HG02884 (cell line): Measurements from ENCODE around the gene UXS1.

Experiments used
- ATAC-seq: cut with Tn5 transposase; IDR thresholded peaks from one replicate; pipeline ENCODE4 v1.9.1; 2021; ENCODE audit warnings: mild to moderate bottlenecking, moderate library complexity; ENCODE audit not compliant: unreplicated experiment

Gene UXS1

DNA sequence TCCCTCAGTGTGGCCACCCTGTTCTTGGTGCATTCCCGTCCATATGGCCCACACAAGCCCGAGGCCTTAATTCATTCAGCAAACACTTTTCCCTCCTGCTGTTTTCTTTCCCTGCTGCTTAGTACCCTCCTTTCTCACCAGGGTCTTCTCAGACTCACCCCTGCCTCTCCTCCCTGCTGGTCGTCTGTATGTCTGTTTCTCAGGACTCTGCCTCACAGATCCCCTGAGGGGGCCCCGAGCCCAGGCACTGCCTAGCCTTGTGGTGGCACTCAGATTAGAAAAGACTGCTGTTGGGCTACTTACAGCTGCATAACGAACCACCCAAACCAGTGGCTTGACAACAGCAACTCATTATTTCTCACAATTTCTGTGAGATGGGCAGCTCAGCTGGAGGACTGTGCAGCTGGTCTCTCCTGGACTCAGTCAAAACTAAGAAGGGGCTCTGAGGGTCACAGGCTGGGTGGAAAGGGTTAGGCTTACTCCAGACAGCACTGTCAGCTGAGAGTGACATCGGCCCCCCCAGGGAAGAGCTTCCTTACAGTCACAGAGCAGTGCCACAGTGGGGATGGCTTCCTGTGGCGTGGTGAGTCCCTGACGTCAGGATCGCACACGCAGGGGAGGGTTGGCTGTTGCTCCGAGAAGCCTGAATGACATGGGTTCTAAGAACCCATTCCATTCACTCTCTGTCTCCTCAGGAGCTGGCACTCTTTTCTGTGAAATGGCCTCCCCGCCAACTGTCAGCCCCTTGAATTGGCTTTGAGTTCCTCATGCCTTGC, 139.0 kb downstream of the UXS1 start:
- ATAC-seq = no peak

- no peak for ATAC-seq
Measured at GRCh38 chr2:106054321-106054720, 139.8 kb downstream of the UXS1 start.

- ATAC-seq = no peak
Measured at GRCh38 chr2:106053581-106053980, 140.5 kb downstream of the UXS1 start.

DNA sequence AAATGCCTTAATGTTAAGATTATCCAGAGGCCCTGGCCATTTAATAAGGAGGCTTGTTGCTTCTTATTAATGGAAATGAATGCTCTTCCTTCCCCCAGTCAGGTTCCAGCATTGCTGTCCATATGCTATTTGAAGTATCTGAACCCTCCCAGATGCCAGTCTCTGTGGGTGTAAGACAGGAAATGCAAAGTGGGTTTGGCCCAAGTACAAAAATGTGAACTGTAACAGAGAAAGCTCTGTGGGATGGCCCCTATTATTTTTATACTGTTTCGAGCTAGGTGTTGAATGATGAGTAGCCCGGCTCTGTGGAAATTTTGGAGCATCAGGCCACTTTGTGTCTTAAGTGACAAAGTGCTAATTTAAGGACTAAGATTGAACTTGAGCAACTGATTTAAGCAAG, 141.0 kb downstream of the UXS1 start:
- ATAC-seq = no peak

- ATAC-seq = no peak
Measured at GRCh38 chr2:106044859-106045258, 149.2 kb downstream of the UXS1 start.

- ATAC-seq = no peak
Measured at GRCh38 chr2:106044021-106044420, 150.1 kb downstream of the UXS1 start.
